ENCODE measurements around the gene HAS3.
A peak's percentile ranks its signal among the peaks of the same experiment; 100 is the strongest.
"Not testable (repeated sequence)": the region's sequence is repeated elsewhere in the genome, so short reads cannot be mapped to it uniquely, and the experiment has no call there.

HAS3 gene

GRCh38 chr16:69118468-69118867, 13.0 kb downstream of the HAS3 start:
- no peak for DNase-seq

- no peak for DNase-seq
Measured at GRCh38 chr16:69118994-69119393, 13.5 kb downstream of the HAS3 start.

GRCh38 chr16:69119536-69119935, 14.1 kb downstream of the HAS3 start:
- DNase-seq, result no peak

- no peak for DNase-seq
Measured at GRCh38 chr16:69120096-69120664, 14.7 kb downstream of the HAS3 start.

GRCh38 chr16:69123910-69124309, 18.5 kb downstream of the HAS3 start:
- DNase-seq, result peak; percentile 82

- DNase-seq, result not testable (repeated sequence)
Measured at GRCh38 chr16:69124406-69124805, 19.0 kb downstream of the HAS3 start.

GRCh38 chr16:69124961-69125360, 19.5 kb downstream of the HAS3 start:
- not testable (repeated sequence) for DNase-seq

- no peak for DNase-seq
Measured at GRCh38 chr16:69126221-69126620, 20.8 kb downstream of the HAS3 start.

- not testable (repeated sequence) for DNase-seq
Measured at GRCh38 chr16:69126801-69127200, 21.3 kb downstream of the HAS3 start.

GRCh38 chr16:69127966-69128510, 22.6 kb downstream of the HAS3 start:
- DNase-seq, result no peak

- no peak for DNase-seq
Measured at GRCh38 chr16:69130461-69130860, 25.0 kb downstream of the HAS3 start.

- DNase-seq, result peak; percentile 30
Measured at GRCh38 chr16:69131167-69131838, 25.9 kb downstream of the HAS3 start.

- peak; percentile 82 for DNase-seq
Measured at GRCh38 chr16:69131839-69132423, 26.5 kb downstream of the HAS3 start.

GRCh38 chr16:69132424-69133252, 27.2 kb downstream of the HAS3 start, which contains the start of the genes CHTF8 and UTP4:
Gene CHTF8 (minus strand): TSS chr16:69132588. CDS start chr16:69121458, 11,130 bp downstream.
Gene UTP4 (plus strand): TSS chr16:69132649. CDS start chr16:69133460, 811 bp downstream.
- DNase-seq, result peak; percentile 91

GRCh38 chr16:69133373-69133954, 28.0 kb downstream of the HAS3 start:
- DNase-seq, result no peak

- no peak for DNase-seq
Measured at GRCh38 chr16:69138608-69139007, 33.2 kb downstream of the HAS3 start.

GRCh38 chr16:69139464-69139863, 34.0 kb downstream of the HAS3 start:
- not testable (repeated sequence) for DNase-seq

GRCh38 chr16:69141014-69141413, 35.6 kb downstream of the HAS3 start:
- no peak for DNase-seq

- no peak for DNase-seq
Measured at GRCh38 chr16:69141936-69142335, 36.5 kb downstream of the HAS3 start.

- DNase-seq, result peak; percentile 30
Measured at GRCh38 chr16:69143116-69143515, 37.7 kb downstream of the HAS3 start.

GRCh38 chr16:69145658-69146057, 40.2 kb downstream of the HAS3 start:
- no peak for DNase-seq

- not testable (repeated sequence) for DNase-seq
Measured at GRCh38 chr16:69149621-69150020, 44.2 kb downstream of the HAS3 start.
